HepG2 (cell line): Measurements from ENCODE around the gene AMDHD1. TPM values are rescaled to one million over a fixed set of nuclear protein-coding genes. Genes with fewer than 3 reads are reported as not detected.

Source experiments
- ATAC-seq: fragments of 200-7000 bp; cut with Tn5 transposase; 3 replicates; pipeline ENCODE4 v1.9.1; 2020; ENCODE audit warnings: mild to moderate bottlenecking, moderate library complexity
- BruUV-seq: library from RNA; stranded (reverse); fragments of 400-500 nt; replicated peaks from 2 replicates; lab custom pipeline; 2021; lab: Mats Ljungman, UMichigan
- CTCF ChIA-PET: fragments of 300-600 bp; formaldehyde crosslinking; extraction: SDS; loops from one replicate; lab custom pipeline; 2021; ENCODE audit warnings: low total read pairs, inconsistent platforms, low intra/inter-chr PET ratio; lab: Yijun Ruan, JAX
- POLR2A ChIA-PET: fragments of 350-600 bp; sonication (Branson Sonifier 250); formaldehyde crosslinking; loops from one replicate; lab custom pipeline; 2020; ENCODE audit warnings: antibody characterized with exemption, inconsistent platforms; lab: Yijun Ruan, JAX
- DNase-seq: peaks from one replicate; pipeline ENCODE4 v3.0.0-alpha.2; 2015; ENCODE audit warnings: low spot score
- FAIRE-seq: peaks from 3 replicates; lab custom pipeline; 2011; peaks lifted over from hg19 to GRCh38; lab: Jason Lieb, UNC
- H2AFZ ChIP-seq: one replicate; pipeline ENCODE4 v1.6.1; 2011; ENCODE audit warnings: low read length, inconsistent platforms
- H3K27ac ChIP-seq: fragments of 300-600 bp; 3 replicates; pipeline ENCODE4 v1.8.0; 2011; ENCODE audit warnings: mixed run types, mild to moderate bottlenecking, mixed read lengths, low read length, inconsistent platforms; ENCODE audit not compliant: insufficient read depth; ENCODE audit errors: extremely low read length
- H3K27me3 ChIP-seq, 2 experiments: fragments of 200-600 bp in 1 of 2; 2 replicates in 1 of 2; 3 replicates in 1 of 2; pipeline versions ENCODE4 v1.6.0 to v1.8.0; 2011; ENCODE audit warnings: low read length in 2 of 2, mild to moderate bottlenecking in 2 of 2, moderate library complexity in 2 of 2, inconsistent platforms in 1 of 2; ENCODE audit not compliant: insufficient read depth in 2 of 2, control insufficient read depth in 1 of 2
- H3K36me3 ChIP-seq, 2 experiments: fragments of 200-600 bp in 1 of 2; replicated peaks in 1 of 2; 2 replicates in 1 of 2; 3 replicates in 1 of 2; pipeline versions ENCODE4 v1.5.1 to v1.8.0; 2011; ENCODE audit warnings: low read length in 2 of 2, inconsistent platforms in 1 of 2; ENCODE audit not compliant: insufficient read depth in 2 of 2, control insufficient read depth in 1 of 2
- H3K4me1 ChIP-seq: 2 replicates; pipeline ENCODE4 v1.5.1; 2012; ENCODE audit warnings: low read length, inconsistent platforms; ENCODE audit not compliant: insufficient read depth
- H3K4me2 ChIP-seq: 2 replicates; pipeline ENCODE4 v1.6.0; 2011; ENCODE audit warnings: low read depth, low read length, inconsistent platforms
- H3K4me3 ChIP-seq, 3 experiments: fragments of 200-600 bp in 1 of 3; sonication (generic), shearing (Covaris generic) in 1 of 3; replicated peaks in 1 of 3; 2 replicates each; pipeline ENCODE4 v1.5.1; 2011 to 2016; ENCODE audit warnings: low read length in 3 of 3, inconsistent platforms in 2 of 3, low read depth in 2 of 3, mild to moderate bottlenecking in 2 of 3, control low read depth in 1 of 3, mixed read lengths in 1 of 3; ENCODE audit not compliant: insufficient read depth in 1 of 3
- H3K79me2 ChIP-seq: one replicate; pipeline ENCODE4 v1.6.1; 2011; ENCODE audit warnings: low read length, inconsistent platforms; ENCODE audit not compliant: insufficient read depth
- H3K9ac ChIP-seq: 2 replicates; pipeline ENCODE4 v1.6.0; 2011; ENCODE audit warnings: mild to moderate bottlenecking, low read depth, low read length, inconsistent platforms; ENCODE audit not compliant: insufficient read depth
- H3K9me3 ChIP-seq: 2 replicates; pipeline ENCODE4 v1.5.1; 2012; ENCODE audit warnings: mild to moderate bottlenecking, low read length
- H4K20me1 ChIP-seq: 2 replicates; pipeline ENCODE4 v1.6.0; 2011; ENCODE audit warnings: inconsistent platforms, mild to moderate bottlenecking, low read length, moderate library complexity; ENCODE audit not compliant: insufficient read depth
- ARHGAP35 ChIP-seq: sonication (generic); formaldehyde crosslinking; IDR thresholded peaks from 2 replicates; pipeline ENCODE4 v1.9.0; 2022; ENCODE audit warnings: mild to moderate bottlenecking, inconsistent platforms, moderate library complexity, missing genetic modification reagents, borderline replicate concordance
- MYC ChIP-seq: sonication (generic); formaldehyde crosslinking; IDR thresholded peaks from 2 replicates; pipeline ENCODE4 v1.9.0; 2021; ENCODE audit warnings: missing genetic modification reagents, borderline replicate concordance
- SAP130 ChIP-seq: IDR thresholded peaks from 2 replicates; pipeline ENCODE4 v1.6.1; 2016; ENCODE audit warnings: low read depth
- ZNF121 ChIP-seq: sonication (generic); formaldehyde crosslinking; IDR thresholded peaks from 2 replicates; pipeline ENCODE4 v1.5.0; 2020; ENCODE audit warnings: mild to moderate bottlenecking, missing genetic modification reagents
- ZNF441 ChIP-seq: sonication (generic); formaldehyde crosslinking; IDR thresholded peaks from 2 replicates; pipeline ENCODE4 v1.7.0; 2021; ENCODE audit warnings: missing genetic modification reagents, borderline replicate concordance
- WGBS: methylation state at CpG from one replicate; pipeline ENCODE4 v1.1.6; 2017; ENCODE audit warnings: low lambda C conversion rate; 5-methylcytosine and 5-hydroxymethylcytosine counted together
- in situ Hi-C: cut with HindIII; loops from 2 replicates; pipeline ENCODE4 v1.10.0; 2017; ENCODE audit warnings: low pct_unique_long_range_greater_than_20kb; ENCODE audit not compliant: extremely low pct_ligation_motif_present
- intact Hi-C: fragments of 100-400 bp; cut with micrococcal nuclease; formaldehyde crosslinking; loops from one replicate; pipeline ENCODE4 v1.10.0; 2022; ENCODE audit not compliant: unreplicated experiment
- polyA plus RNA-seq, 8 experiments: library from polyadenylated mRNA; depleted of rRNA in 3 of 8; stranded (reverse) in 7 of 8; unstranded in 1 of 8; fragments of >200 nt; fragmentation: Illumina TruSeq in 4 of 8; extraction: Trizol in 4 of 8; gene quantifications; 2 replicates each; pipeline versions ENCODE4 v1.2.1 to v1.2.3, GENCODE V29; 2011 to 2016; ENCODE audit warnings: low read depth in 4 of 8, missing spikeins in 1 of 8, mixed read lengths in 1 of 8; ENCODE audit not compliant: insufficient read depth in 1 of 8
- total RNA-seq, 5 experiments: library from RNA; depleted of rRNA; stranded (reverse); fragments of >200 nt; fragmentation: Illumina TruSeq; extraction: Trizol; gene quantifications; 2 replicates each; pipeline ENCODE4 v1.2.3, GENCODE V29; 2016; ENCODE audit warnings: low read depth in 1 of 5
- TF ChIP-seq, protein P1 (sequence below): sonication (generic); formaldehyde crosslinking; IDR thresholded peaks from 2 replicates; pipeline ENCODE4 v1.5.1; 2020; ENCODE audit warnings: mild to moderate bottlenecking, missing genetic modification reagents, borderline replicate concordance

The AMDHD1 gene
- total and polyA plus RNA-seq, 2 of the 13 experiments (the other 11 are each of a cell fraction or from before 2014, with no cell fraction given): 6.5 to 29.6 TPM

DNA sequence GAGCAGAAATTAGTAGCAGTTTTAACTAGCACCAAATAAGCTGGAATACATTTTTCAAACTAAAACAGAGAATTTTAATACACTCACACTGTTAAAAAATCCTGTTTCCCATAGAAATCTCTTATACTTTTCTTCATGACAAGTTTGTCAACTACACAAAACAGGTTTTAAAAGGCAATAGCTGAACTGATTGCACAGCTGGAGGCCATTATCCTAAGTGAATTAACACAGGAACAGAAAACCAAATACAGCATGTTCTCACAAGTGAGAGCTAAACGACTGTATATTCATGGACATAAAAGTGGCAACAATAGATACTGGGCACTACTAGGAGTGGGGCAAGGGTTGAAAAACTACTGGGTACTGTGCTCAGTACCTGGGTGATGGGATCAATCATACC lies 64.6 kb downstream of the AMDHD1 start:
- BruUV-seq: no TSS peak
- POLR2A ChIA-PET: no interaction called here

More for the DNA sequence above, 64.6 kb downstream of the AMDHD1 start:
- H3K4me2 ChIP-seq: no peak overlapping the region
- no peak overlapping the region for H3K4me3 ChIP-seq
- no peak overlapping the region for H2AFZ ChIP-seq
- TF ChIP-seq MYC (CRISPR knock-in tag): no peak
- no peak for TF ChIP-seq SAP130 (CRISPR knock-in tag)
- TF ChIP-seq ZNF121 (CRISPR knock-in tag): no peak
- no peak for TF ChIP-seq ZNF441 (CRISPR knock-in tag)
- no peak for TF ChIP-seq ARHGAP35
- TF ChIP-seq, protein P1, sequence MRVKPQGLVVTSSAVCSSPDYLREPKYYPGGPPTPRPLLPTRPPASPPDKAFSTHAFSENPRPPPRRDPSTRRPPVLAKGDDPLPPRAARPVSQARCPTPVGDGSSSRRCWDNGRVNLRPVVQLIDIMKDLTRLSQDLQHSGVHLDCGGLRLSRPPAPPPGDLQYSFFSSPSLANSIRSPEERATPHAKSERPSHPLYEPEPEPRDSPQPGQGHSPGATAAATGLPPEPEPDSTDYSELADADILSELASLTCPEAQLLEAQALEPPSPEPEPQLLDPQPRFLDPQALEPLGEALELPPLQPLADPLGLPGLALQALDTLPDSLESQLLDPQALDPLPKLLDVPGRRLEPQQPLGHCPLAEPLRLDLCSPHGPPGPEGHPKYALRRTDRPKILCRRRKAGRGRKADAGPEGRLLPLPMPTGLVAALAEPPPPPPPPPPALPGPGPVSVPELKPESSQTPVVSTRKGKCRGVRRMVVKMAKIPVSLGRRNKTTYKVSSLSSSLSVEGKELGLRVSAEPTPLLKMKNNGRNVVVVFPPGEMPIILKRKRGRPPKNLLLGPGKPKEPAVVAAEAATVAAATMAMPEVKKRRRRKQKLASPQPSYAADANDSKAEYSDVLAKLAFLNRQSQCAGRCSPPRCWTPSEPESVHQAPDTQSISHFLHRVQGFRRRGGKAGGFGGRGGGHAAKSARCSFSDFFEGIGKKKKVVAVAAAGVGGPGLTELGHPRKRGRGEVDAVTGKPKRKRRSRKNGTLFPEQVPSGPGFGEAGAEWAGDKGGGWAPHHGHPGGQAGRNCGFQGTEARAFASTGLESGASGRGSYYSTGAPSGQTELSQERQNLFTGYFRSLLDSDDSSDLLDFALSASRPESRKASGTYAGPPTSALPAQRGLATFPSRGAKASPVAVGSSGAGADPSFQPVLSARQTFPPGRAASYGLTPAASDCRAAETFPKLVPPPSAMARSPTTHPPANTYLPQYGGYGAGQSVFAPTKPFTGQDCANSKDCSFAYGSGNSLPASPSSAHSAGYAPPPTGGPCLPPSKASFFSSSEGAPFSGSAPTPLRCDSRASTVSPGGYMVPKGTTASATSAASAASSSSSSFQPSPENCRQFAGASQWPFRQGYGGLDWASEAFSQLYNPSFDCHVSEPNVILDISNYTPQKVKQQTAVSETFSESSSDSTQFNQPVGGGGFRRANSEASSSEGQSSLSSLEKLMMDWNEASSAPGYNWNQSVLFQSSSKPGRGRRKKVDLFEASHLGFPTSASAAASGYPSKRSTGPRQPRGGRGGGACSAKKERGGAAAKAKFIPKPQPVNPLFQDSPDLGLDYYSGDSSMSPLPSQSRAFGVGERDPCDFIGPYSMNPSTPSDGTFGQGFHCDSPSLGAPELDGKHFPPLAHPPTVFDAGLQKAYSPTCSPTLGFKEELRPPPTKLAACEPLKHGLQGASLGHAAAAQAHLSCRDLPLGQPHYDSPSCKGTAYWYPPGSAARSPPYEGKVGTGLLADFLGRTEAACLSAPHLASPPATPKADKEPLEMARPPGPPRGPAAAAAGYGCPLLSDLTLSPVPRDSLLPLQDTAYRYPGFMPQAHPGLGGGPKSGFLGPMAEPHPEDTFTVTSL (CRISPR knock-in tag): no peak
- FAIRE-seq: no peak
- H3K27ac ChIP-seq: no peak overlapping the region
- 88% methylated on average over 1 of the region's 1 CpG for WGBS
- peaks cover 10 to 70% of the 10 kb centered on the region in 2 experiments for H3K36me3 ChIP-seq
- no peaks in the 10 kb centered on the region for H3K4me1 ChIP-seq
- H3K9me3 ChIP-seq: no peaks in the 10 kb centered on the region
- in situ Hi-C loops (no loop called here), intact Hi-C loops (no loop called here)
- no peak for ATAC-seq
- DNase-seq: no peak
- H3K79me2 ChIP-seq: no peaks in the 10 kb centered on the region
- CTCF ChIA-PET: no interaction called here
- H3K27me3 ChIP-seq: no peaks in the 10 kb centered on the region
- H3K9ac ChIP-seq: no peak overlapping the region
- no peaks in the 10 kb centered on the region for H4K20me1 ChIP-seq
